ENCODE results near the gene SMIM33.
"Not testable (repeated sequence)": the region's sequence is repeated elsewhere in the genome, so short reads cannot be mapped to it uniquely, and the experiment has no call there.

Gene SMIM33

DNA sequence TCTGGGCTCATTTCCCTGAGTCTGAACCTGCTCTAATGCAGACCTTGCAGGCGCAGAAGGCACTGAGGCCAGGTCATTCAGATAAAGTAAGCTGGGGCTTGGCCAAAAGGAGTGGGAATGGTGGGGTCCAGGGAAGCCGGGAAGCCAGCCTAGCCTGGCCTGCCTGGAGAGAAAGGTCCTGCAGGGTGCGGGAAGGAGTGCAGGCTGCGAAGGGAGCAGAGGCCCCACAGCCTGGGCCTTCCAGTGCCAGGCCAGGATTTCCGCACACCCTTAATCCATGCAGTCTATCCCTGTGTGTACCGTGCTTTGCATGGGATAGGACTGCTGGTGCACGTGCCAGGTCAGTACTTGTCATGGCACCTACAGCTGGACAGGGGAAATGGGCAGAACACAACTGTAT, 15.4 kb downstream of the SMIM33 start:
- no peak for DNase-seq

DNA sequence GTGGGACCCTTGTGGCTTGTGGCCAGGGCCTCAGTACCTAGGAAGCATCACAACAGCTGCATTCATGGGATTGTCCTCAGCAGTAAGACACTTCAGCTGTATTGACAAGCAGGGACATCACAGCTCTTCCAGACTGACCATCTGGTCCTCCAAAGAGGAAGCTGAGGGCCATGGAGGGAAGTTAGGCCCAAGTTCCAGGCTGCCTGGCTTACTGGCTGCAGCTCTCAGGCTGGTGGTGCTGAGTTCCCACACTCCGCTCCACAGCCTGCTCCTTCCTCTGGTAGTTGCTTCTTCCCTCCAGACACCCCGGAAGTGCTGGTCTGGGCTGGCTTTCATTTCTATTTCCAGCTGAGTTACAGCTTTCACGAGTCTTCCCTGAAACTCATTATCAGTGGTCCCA, 17.5 kb downstream of the SMIM33 start:
- DNase-seq, result no peak

DNA sequence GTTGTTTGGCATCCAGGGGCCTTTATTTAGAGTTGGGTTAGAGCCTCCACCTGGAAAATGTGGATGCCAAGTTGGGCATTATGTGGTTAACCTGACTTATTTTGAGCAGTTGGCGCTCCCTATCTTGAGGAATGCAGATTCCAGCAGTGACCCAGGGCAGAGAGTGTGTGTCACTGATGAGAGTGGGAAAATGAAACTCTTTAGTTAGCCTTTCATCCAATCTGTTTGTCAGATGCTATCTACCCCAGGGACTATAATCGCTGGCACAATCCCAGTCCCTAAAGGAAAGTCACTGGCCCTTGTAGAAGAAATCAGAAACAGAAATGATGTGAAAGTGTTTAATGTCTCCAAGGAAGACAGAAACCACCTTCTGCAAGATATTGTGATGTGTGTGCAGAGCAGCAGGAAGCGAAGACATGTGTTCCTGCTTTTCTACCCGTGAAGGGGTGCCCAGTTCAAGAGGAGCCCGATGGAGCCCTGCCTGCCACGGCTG, 21.9 kb downstream of the SMIM33 start:
- no peak for DNase-seq

DNA sequence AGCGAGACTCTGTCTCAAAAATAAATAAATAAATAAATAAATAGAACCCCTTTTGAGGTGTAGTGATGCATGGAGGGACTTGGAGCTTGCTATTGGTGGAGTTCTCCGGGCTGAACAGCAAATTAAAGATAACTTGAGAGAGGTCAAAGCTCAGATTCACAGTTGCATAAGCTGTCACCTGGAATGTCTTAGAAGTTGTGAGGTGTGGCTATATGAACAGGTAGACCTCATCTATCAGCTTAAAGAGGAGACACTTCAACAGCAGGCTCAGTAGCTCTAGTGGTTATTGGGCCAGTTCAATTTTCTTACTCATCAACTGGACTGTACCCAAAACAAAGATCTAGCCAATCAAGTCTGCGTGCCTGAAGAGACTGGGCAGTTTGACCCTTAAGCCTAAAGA, 23.5 kb downstream of the SMIM33 start:
- no peak for DNase-seq

- DNase-seq, result no peak
These were observed 24.0 kb downstream of the SMIM33 start for GRCh38 chr5:139494832-139495231.

DNA sequence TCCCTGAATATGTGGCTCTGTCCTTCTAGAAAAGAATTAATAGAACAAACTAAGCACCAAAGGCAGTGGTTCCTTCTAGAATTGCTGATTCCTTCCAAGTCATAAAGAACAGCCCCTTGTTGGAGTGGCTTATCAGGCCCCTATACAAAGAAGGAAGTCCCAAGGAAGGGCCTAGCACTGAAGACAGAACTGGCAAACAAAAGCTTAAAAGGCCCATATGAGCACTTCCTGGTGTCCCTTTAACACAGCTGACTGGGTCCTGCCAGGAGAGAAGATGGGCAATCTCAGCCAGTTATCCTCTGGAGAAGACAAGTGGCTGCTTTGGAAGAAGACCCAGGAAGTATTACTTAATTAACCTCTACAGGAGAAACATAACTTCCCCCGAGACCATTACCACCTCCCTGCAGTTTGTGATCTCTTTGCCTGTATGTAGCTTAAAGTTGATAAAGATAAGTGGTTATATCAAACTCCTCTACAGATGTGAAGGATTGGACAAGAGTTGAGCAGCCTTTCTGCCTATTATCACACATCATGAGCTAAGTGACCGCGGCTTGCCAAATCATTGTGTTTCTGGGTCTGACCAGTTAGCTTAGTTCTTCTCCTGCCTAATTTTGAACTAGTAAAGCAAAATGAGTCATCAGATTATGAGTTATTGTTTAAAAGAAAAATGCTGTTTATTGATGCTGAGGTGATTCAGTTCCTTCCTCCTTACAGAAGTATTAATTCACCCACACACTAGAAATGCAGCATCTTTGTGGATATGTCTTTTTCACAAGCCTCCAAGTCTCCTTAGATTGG, 25.0 kb downstream of the SMIM33 start:
- DNase-seq, result no peak

DNA sequence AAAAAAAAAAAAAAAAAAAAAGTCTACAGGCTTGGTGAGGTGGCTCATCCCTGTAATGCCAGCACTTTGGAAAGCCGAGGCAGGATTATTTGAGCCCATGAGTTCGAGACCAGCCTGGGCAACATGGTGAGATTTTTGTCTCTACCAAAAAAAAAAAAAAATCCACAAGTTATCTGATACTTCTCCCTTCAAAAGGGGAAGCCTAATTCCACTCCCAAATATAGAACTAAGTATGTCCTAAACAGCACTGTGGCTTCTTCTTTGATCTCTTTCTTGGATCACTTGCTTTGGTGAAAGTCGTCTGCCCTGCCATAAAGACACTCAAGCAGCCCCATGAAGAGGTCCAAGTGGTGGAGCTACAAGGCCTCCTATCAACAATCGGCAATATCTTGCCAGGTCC, 30.6 kb downstream of the SMIM33 start:
- DNase-seq, result no peak

- DNase-seq, result not testable (repeated sequence)
These were observed 32.4 kb downstream of the SMIM33 start for GRCh38 chr5:139503036-139503817.

GRCh38 chr5:139503879-139504278, 33.1 kb downstream of the SMIM33 start:
- not testable (repeated sequence) for DNase-seq

- DNase-seq, result not testable (repeated sequence)
These were observed 33.9 kb downstream of the SMIM33 start for GRCh38 chr5:139504722-139505121.

DNA sequence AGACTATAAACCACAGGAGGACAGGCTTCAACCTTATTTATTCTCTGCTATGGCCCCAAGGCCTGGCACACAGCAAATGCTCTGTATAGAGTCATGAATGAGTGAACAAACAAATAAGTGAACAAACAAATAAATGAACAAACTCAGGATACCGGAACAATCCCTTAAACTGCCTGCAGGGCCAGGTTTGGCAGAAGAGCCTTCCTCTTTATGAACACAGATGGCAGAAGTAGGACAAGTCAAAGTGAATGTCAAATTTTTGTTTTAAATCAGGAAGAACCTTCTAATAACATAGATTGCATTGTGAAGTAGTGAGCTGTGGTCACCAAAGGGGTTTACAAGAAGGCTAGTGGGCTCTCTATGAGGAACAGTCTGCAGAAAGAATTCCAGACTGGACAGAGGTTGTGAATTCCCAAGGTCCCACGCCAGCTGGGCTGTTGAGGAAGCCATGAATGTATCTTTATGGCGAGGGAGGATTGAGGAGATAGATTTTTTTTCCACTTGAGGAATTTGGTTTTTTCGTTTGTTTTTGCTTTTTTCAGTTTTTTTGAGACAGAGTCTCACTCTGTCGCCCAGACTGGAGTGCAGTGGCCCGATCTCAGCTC, 42.1 kb downstream of the SMIM33 start:
- DNase-seq, result no peak

- DNase-seq, result peak; percentile 74
These were observed 42.6 kb downstream of the SMIM33 start for GRCh38 chr5:139513434-139513833.

DNA sequence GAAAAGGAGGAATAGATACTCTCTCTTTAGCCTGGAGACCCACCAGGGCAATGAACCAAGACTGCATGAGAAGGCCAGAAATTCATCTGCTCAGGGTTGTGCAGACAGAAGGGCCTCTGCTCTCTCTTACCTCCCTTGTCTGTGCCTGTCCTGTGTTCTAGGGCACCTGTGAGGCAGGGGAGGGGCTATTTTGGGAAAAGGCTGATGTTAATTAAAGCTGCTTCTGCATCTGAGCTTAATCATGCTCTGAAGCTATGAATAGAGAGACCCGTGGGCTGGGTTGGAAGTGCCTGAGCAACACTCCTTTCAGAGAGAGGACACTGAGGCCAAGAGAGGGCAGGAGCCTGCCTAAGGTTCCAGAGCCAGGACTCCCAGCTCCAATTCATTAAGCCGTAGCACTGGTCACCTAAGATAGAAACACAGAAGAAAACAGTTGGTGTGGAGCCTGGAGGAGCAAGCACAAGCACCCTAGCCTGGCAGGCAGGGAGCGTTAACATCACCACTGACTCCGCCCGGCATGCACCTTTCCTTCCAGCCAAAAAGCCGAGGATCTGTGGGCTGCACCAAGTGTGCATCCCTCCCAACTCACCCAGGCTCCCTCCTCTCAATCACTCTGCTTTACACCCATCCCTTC, 43.2 kb downstream of the SMIM33 start:
- DNase-seq, result no peak

DNA sequence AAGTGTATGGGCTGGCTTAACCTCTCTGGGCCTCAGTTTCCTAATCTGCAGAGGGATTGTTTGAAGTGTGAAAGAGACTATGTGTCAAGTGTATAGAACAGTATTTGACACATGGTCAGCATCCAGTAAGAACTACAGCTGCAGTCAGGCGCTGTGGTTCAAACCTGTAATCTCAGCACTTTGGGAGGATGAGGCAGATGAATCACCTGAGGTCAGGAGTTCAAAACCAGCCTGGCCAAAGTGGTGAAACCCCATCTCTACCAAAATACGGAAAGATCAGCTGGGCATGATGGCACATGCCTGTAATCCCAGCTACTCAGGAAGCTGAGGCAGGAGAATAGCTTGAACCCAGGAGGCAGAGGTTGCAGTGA, 43.7 kb downstream of the SMIM33 start:
- DNase-seq, result no peak

DNA sequence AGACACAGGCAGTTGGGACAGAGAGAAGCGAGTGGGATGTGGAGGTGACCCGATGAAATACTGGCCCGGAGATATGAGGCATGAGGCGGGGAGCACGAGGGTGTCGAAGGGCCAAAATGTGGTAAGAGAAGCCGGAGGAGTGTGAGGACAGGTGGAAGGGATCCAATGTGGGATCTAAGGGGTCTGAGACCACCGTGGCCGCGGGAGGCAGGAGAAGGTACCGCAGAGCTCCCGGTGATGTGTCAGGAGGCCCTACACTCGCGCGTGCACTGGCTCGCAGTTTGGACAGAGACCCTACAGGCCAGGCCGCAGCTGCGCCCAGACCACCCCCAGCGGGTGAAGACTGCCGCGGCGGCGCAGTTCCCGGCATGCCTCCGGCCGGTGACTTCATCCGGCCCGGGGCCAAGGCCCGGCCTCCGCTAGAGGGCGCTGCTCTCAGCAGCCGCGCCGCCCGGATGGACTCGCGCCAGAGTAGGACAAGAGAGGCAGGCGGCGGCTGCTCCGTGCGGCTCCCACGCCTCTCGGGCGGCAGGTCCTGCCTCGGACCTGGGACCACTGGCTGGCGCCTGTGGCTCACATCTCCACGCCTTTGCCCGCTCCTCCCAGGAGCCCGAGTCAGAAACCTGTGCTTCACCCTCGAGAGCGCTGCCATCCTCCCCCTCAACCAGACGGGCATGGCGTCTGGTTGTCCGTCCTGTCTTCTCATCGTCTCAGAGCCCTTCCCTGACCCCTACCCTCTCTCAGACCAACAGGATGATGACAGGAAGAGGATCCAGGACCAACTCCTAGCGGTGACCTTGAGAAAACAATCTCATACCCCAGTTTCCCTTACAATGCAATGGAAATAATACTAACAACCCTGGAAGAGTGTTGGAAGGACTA, 47.1 kb downstream of the SMIM33 start:
- peak; percentile 93 for DNase-seq
